Naive B cell (primary cell): Measurements from ENCODE around the gene MAST4. TPM values are rescaled to one million over a fixed set of nuclear protein-coding genes. Genes with fewer than 3 reads are reported as not detected.

Experiments used
- ATAC-seq, 2 donors: fragments of 150-1000 bp; cut with Tn5 transposase; 2 replicates each; pipeline ENCODE4 v1.10.0; 2021; ENCODE audit warnings: low read depth in 2 of 2, mild to moderate bottlenecking in 2 of 2, moderate library complexity in 2 of 2
- DNase-seq: peaks from one replicate; pipeline ENCODE4 v3.0.0; 2022
- H3K27ac Mint-ChIP-seq, 6 donors: one replicate each; pipeline ENCODE4 v1.8.0; 2020 to 2022; ENCODE audit warnings: mild to moderate bottlenecking in 6 of 6, mixed read lengths in 6 of 6, moderate library complexity in 5 of 6, inconsistent platforms in 2 of 6
- H3K27me3 Mint-ChIP-seq, 3 donors: one replicate each; pipeline ENCODE4 v1.8.0; 2021 to 2022; ENCODE audit warnings: mixed read lengths in 3 of 3, mild to moderate bottlenecking in 1 of 3
- H3K36me3 Mint-ChIP-seq, 2 donors: one replicate each; pipeline ENCODE4 v1.8.0; 2020 to 2022; ENCODE audit warnings: mixed read lengths in 2 of 2, inconsistent platforms in 1 of 2, mild to moderate bottlenecking in 1 of 2
- H3K4me1 Mint-ChIP-seq, 3 donors: one replicate each; pipeline ENCODE4 v1.8.0; 2020 to 2022; ENCODE audit warnings: mixed read lengths in 3 of 3, inconsistent platforms in 1 of 3, mild to moderate bottlenecking in 1 of 3, moderate library complexity in 1 of 3
- H3K4me3 Mint-ChIP-seq, 8 donors: one replicate each; pipeline ENCODE4 v1.8.0; 2020 to 2022; ENCODE audit warnings: mild to moderate bottlenecking in 8 of 8, mixed read lengths in 8 of 8, moderate library complexity in 8 of 8, inconsistent platforms in 2 of 8
- H3K9me3 Mint-ChIP-seq, 7 donors: one replicate each; pipeline ENCODE4 v1.8.0; 2020 to 2022; ENCODE audit warnings: mixed read lengths in 7 of 7, mild to moderate bottlenecking in 5 of 7, inconsistent platforms in 2 of 7, moderate library complexity in 1 of 7
- polyA plus RNA-seq, 6 donors: library from polyadenylated mRNA; unstranded; fragments of 300-500 nt; fragmentation: Illumina TruSeq; gene quantifications; one replicate each; pipeline ENCODE4 v1.2.3, GENCODE V29; 2021; ENCODE audit warnings: low read depth in 6 of 6

Gene MAST4
- polyA plus RNA-seq, 6 donors from 2014 or later: 0.17 to 2.3 (median 1.3) TPM

DNA sequence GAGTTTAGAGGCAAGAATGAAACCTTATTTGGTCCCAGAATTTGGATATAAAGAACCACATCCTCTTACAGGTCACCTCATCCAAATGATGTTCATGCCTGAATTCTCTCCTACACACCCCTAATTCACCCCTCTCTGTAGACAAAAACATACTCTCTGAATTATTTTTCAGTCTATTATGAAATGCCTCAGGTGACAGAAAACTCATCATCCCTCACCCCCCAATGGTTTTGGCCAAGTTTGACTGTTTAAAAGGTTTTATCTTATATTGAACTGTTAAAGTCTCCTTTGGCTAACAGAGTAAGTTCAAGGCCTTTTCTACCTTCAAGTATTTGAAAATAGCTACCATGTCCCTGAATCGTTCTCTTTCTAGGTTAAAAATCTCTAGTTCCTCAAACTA is 602.7 kb downstream of the MAST4 start:
- Mint-ChIP-seq H3K27me3 (no peaks in the 10 kb centered on the region), H3K4me1 (peaks cover 59 to 80% (median 61%) of the 10 kb centered on the region in 3 donors), H3K9me3 (peaks cover 0 to 11% (median 5%) of the 10 kb centered on the region in 7 donors), H3K27ac (peak overlapping the region; percentile 82 to 96 (median 91)), H3K36me3 (peaks cover 16 to 20% of the 10 kb centered on the region in 2 donors), H3K4me3 (peak overlapping the region; percentile 47 to 98 (median 76))
- no peak for ATAC-seq
- no peak for DNase-seq

DNA sequence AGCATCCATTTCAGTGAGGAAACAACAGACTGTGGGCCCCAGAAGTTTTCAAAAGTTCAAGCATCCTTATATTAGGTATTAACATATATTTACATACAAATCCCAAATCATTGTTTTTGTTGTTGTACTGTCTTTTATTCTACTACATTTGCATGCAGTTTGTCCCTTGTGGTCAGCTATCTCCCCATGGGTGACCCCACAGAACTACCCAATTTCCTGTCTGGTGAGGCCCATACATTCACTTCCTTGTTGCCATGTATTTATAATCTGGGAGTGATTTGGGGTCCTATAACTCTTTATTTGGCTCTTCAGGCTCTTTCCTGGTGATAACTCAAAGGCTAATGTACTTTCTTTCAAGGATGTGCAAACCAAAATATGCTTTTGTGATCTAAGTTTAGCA is 603.7 kb downstream of the MAST4 start:
- Mint-ChIP-seq H3K27ac (peak overlapping the region; percentile 80 to 96 (median 92)), H3K4me3 (peak overlapping the region; percentile 41 to 98 (median 74)), H3K9me3 (peaks cover 0 to 17% (median 6%) of the 10 kb centered on the region in 7 donors), H3K4me1 (peaks cover 59 to 80% (median 61%) of the 10 kb centered on the region in 3 donors), H3K27me3 (no peaks in the 10 kb centered on the region), H3K36me3 (peaks cover 6 to 11% of the 10 kb centered on the region in 2 donors)
- no peak for DNase-seq
- ATAC-seq: no peak

- H3K4me3 Mint-ChIP-seq: peak overlapping the region; percentile 30 to 98 (median 74)
- peak overlapping the region in 5 of 6 donors; percentile 71 to 96 (median 91) for H3K27ac Mint-ChIP-seq
- peaks cover 0 to under 1% of the 10 kb centered on the region in 2 donors for H3K36me3 Mint-ChIP-seq
Measured at GRCh38 chr5:67200809-67201562, 604.8 kb downstream of the MAST4 start.

GRCh38 chr5:67201897-67202549 is 605.8 kb downstream of the MAST4 start:
- Mint-ChIP-seq H3K4me1 (peaks cover 66 to 95% (median 70%) of the 10 kb centered on the region in 3 donors), H3K9me3 (peaks cover 0 to 17% (median 6%) of the 10 kb centered on the region in 7 donors), H3K27ac (peak overlapping the region in 5 of 6 donors; percentile 29 to 96 (median 72)), H3K4me3 (peak overlapping the region in 6 of 8 donors; percentile 13 to 75 (median 54)), H3K27me3 (no peaks in the 10 kb centered on the region), H3K36me3 (no peaks in the 10 kb centered on the region)
- ATAC-seq (no peak), DNase-seq (no peak)

More at GRCh38 chr5:67200809-67201562, 604.8 kb downstream of the MAST4 start:
- DNase-seq (no peak), ATAC-seq (peak; percentile 29 to 45)
- H3K9me3 Mint-ChIP-seq: peaks cover 0 to 17% (median 6%) of the 10 kb centered on the region in 7 donors
- H3K27me3 Mint-ChIP-seq: no peaks in the 10 kb centered on the region
- H3K4me1 Mint-ChIP-seq: peaks cover 61 to 90% (median 65%) of the 10 kb centered on the region in 3 donors

GRCh38 chr5:67202828-67203227 is 606.6 kb downstream of the MAST4 start:
- H3K36me3 Mint-ChIP-seq: no peaks in the 10 kb centered on the region
- H3K27ac Mint-ChIP-seq: peak overlapping the region in 5 of 6 donors; percentile 73 to 96 (median 93)
- peaks cover 0 to 17% (median 6%) of the 10 kb centered on the region in 7 donors for H3K9me3 Mint-ChIP-seq
- ATAC-seq (no peak), DNase-seq (no peak)
- H3K4me1 Mint-ChIP-seq: peaks cover 67 to 95% (median 73%) of the 10 kb centered on the region in 3 donors
- H3K4me3 Mint-ChIP-seq: peak overlapping the region in 7 of 8 donors; percentile 51 to 79 (median 71)
- no peaks in the 10 kb centered on the region for H3K27me3 Mint-ChIP-seq

DNA sequence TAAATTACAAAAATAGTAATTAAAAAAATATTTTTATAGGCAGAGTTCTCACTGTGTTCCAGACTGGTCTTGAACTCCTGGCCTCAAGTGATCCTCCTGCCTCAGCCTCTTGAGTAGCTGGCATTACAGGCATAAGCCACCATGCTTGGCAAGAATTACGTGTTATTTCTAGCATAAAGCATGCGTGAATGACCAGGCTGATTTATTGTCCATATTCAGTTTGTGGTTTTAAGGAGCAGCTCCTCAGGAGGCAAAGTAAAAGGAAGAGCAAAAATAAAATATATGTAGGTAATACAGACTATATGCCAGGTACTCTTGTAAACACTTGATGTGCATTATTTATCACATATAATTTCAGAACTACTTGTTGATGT is 607.5 kb downstream of the MAST4 start:
- Mint-ChIP-seq H3K4me3 (peak overlapping the region in 7 of 8 donors; percentile 64 to 91 (median 77)), H3K9me3 (peaks cover 0 to 14% (median 6%) of the 10 kb centered on the region in 7 donors), H3K4me1 (peaks cover 65 to 93% (median 74%) of the 10 kb centered on the region in 3 donors), H3K36me3 (no peaks in the 10 kb centered on the region), H3K27me3 (no peaks in the 10 kb centered on the region), H3K27ac (peak overlapping the region; percentile 86 to 98 (median 94))
- ATAC-seq (no peak), DNase-seq (no peak)

DNA sequence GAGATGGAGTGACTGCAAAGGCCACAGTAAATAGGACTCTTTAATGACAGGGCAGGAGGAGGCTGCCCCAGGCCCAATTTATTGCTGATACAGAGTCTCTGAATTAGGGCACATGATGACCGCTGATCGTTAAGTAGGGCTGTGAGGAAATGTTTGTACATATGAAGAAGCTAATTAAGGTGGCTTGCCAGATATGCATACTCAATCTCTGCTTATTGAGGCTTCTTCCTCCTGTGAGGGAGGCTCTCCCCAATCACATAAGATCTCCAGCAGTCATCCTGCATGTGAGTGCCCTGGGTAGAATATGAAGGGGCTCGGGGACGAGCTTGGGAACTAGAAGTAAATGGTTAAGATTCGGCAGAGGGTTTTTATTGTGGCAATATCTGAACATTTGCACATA is 608.6 kb downstream of the MAST4 start:
- H3K27ac Mint-ChIP-seq: peak overlapping the region; percentile 86 to 98 (median 94)
- peaks cover 64 to 93% (median 71%) of the 10 kb centered on the region in 3 donors for H3K4me1 Mint-ChIP-seq
- H3K27me3 Mint-ChIP-seq: no peaks in the 10 kb centered on the region
- H3K4me3 Mint-ChIP-seq: peak overlapping the region; percentile 64 to 91 (median 78)
- H3K9me3 Mint-ChIP-seq: peaks cover 0 to 14% (median 6%) of the 10 kb centered on the region in 7 donors
- no peak for DNase-seq
- no peaks in the 10 kb centered on the region for H3K36me3 Mint-ChIP-seq
- no peak for ATAC-seq

DNA sequence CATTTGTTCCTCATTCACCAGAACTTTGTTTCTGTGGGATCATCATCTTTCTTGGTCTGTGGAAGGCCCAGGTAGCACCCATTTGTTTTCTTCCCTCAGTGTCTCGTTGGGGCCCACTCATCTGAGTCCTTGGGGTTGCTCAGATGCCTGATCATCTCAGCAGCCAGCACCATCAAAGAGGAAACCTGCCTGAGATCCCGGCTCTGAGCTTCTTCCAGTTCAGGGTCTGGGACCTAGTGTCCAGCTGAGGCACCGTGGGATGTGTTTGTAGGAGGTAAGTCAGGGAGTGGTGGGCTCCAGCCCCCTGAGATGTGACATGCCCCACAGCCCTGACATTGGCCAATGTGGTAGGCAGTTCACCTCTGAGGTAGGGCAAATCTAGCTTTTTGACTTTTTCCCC is 609.8 kb downstream of the MAST4 start:
- no peaks in the 10 kb centered on the region for H3K36me3 Mint-ChIP-seq
- ATAC-seq: no peak

GRCh38 chr5:67206461-67206860 is 610.3 kb downstream of the MAST4 start:
- Mint-ChIP-seq H3K27ac (peak overlapping the region; percentile 74 to 97 (median 90)), H3K27me3 (no peaks in the 10 kb centered on the region), H3K4me3 (peak overlapping the region; percentile 65 to 91 (median 75)), H3K36me3 (no peaks in the 10 kb centered on the region), H3K9me3 (peaks cover 0 to 9% (median 6%) of the 10 kb centered on the region in 7 donors), H3K4me1 (peaks cover 56 to 88% (median 64%) of the 10 kb centered on the region in 3 donors)
- ATAC-seq: peak; percentile 31 to 43
- peak; percentile 54 for DNase-seq

More for the DNA sequence above, 609.8 kb downstream of the MAST4 start:
- peaks cover 60 to 92% (median 68%) of the 10 kb centered on the region in 3 donors for H3K4me1 Mint-ChIP-seq
- peaks cover 0 to 12% (median 6%) of the 10 kb centered on the region in 7 donors for H3K9me3 Mint-ChIP-seq
- no peaks in the 10 kb centered on the region for H3K27me3 Mint-ChIP-seq
- no peak for DNase-seq
- peak overlapping the region; percentile 74 to 97 (median 90) for H3K27ac Mint-ChIP-seq
- H3K4me3 Mint-ChIP-seq: peak overlapping the region; percentile 65 to 91 (median 75)

GRCh38 chr5:67206929-67207328 is 610.7 kb downstream of the MAST4 start:
- peaks cover 56 to 84% (median 64%) of the 10 kb centered on the region in 3 donors for H3K4me1 Mint-ChIP-seq
- H3K9me3 Mint-ChIP-seq: peaks cover 0 to 9% (median 6%) of the 10 kb centered on the region in 7 donors
- ATAC-seq (peak; percentile 79 to 83), DNase-seq (peak; percentile 83)
- H3K27ac Mint-ChIP-seq: peak overlapping the region; percentile 74 to 97 (median 90)
- no peaks in the 10 kb centered on the region for H3K36me3 Mint-ChIP-seq
- H3K4me3 Mint-ChIP-seq: peak overlapping the region; percentile 65 to 91 (median 75)
- H3K27me3 Mint-ChIP-seq: no peaks in the 10 kb centered on the region

DNA sequence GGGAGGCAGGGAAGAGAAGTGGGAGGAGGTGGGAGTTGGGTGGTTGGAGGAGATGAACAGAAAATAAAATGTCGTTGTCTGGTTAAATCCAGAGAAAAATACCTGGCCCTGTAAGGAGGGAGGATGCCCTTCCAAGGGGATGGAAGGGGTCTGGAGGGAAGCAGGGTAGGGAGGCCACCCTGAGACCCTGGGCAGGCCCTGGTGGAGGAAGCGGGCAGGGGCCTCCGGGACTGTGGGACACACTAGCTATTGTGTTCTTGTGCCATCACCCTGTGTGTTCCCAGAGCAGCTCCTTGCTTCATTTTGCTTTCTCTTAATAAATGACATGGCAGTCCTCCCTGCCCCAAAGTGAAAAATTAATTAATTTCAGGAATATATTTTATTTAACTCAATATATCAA is 612.2 kb downstream of the MAST4 start:
- DNase-seq (no peak), ATAC-seq (no peak)
- peaks cover 56 to 69% (median 63%) of the 10 kb centered on the region in 3 donors for H3K4me1 Mint-ChIP-seq
- H3K4me3 Mint-ChIP-seq: peak overlapping the region in 6 of 8 donors; percentile 9 to 91 (median 75)
- H3K27ac Mint-ChIP-seq: peak overlapping the region in 5 of 6 donors; percentile 86 to 97 (median 90)
- H3K36me3 Mint-ChIP-seq: no peaks in the 10 kb centered on the region
- H3K9me3 Mint-ChIP-seq: peaks cover 0 to 8% (median 3%) of the 10 kb centered on the region in 7 donors
- no peaks in the 10 kb centered on the region for H3K27me3 Mint-ChIP-seq

GRCh38 chr5:67209141-67209771 is 613.1 kb downstream of the MAST4 start:
- Mint-ChIP-seq H3K4me1 (peaks cover 58 to 68% (median 62%) of the 10 kb centered on the region in 3 donors), H3K4me3 (peak overlapping the region in 7 of 8 donors; percentile 18 to 76 (median 63)), H3K27ac (peak overlapping the region; percentile 82 to 94 (median 90)), H3K9me3 (peaks cover 0 to 3% (median under 1%) of the 10 kb centered on the region in 7 donors), H3K36me3 (peaks cover 0 to 5% of the 10 kb centered on the region in 2 donors), H3K27me3 (no peaks in the 10 kb centered on the region)
- ATAC-seq (peak; percentile 39 to 42), DNase-seq (peak; percentile 64)

- Mint-ChIP-seq H3K4me1 (peaks cover 63 to 68% (median 64%) of the 10 kb centered on the region in 3 donors), H3K27ac (peak overlapping the region in 2 of 6 donors; percentile 8 to 99)
Measured at GRCh38 chr5:67211926-67212325, 615.7 kb downstream of the MAST4 start.

More at GRCh38 chr5:67211926-67212325, 615.7 kb downstream of the MAST4 start:
- peaks cover 0 to 8% of the 10 kb centered on the region in 2 donors for H3K36me3 Mint-ChIP-seq
- no peak for ATAC-seq
- H3K4me3 Mint-ChIP-seq: no peak overlapping the region
- no peaks in the 10 kb centered on the region for H3K27me3 Mint-ChIP-seq
- no peak for DNase-seq
- no peaks in the 10 kb centered on the region for H3K9me3 Mint-ChIP-seq
